Activated T-cell treated with anti-CD3 and anti-CD28 coated beads, Interleukin-2, amount 50 U/mL, for 72 hours (primary cell): ENCODE results near the gene FOXC2. TPM values are rescaled to one million over a fixed set of nuclear protein-coding genes. Genes with fewer than 3 reads are reported as not detected.

Experiments used
- ATAC-seq, 2 donors: fragments of 150-1000 bp; cut with Tn5 transposase; replicated peaks in 1 of 2; 2 replicates each; pipeline ENCODE4 v1.10.0; 2021; ENCODE audit warnings: moderate library complexity in 2 of 2, mild to moderate bottlenecking in 1 of 2
- DNase-seq, 2 donors: peaks; one replicate each; pipeline ENCODE4 v3.0.0; 2021 to 2022; ENCODE audit warnings: mixed read lengths in 1 of 2
- H3K27ac Mint-ChIP-seq: one replicate; pipeline ENCODE4 v1.8.0; 2022; ENCODE audit warnings: mild to moderate bottlenecking, moderate library complexity, mixed read lengths
- H3K27me3 Mint-ChIP-seq: one replicate; pipeline ENCODE4 v1.8.0; 2022; ENCODE audit warnings: low read depth, mixed read lengths
- H3K36me3 Mint-ChIP-seq, 2 donors: one replicate each; pipeline ENCODE4 v1.8.0; 2022; ENCODE audit warnings: mixed read lengths in 2 of 2, mild to moderate bottlenecking in 1 of 2; ENCODE audit not compliant: insufficient read depth in 2 of 2
- H3K4me1 Mint-ChIP-seq: one replicate; pipeline ENCODE4 v1.8.0; 2022; ENCODE audit warnings: low read depth, mixed read lengths
- H3K4me3 Mint-ChIP-seq, 2 donors: one replicate each; pipeline ENCODE4 v1.8.0; 2022; ENCODE audit warnings: mild to moderate bottlenecking in 2 of 2, mixed read lengths in 2 of 2, moderate library complexity in 2 of 2
- H3K9me3 Mint-ChIP-seq, 2 donors: one replicate each; pipeline ENCODE4 v1.8.0; 2022; ENCODE audit warnings: mixed read lengths in 2 of 2
- total RNA-seq, 2 donors: library from RNA; stranded (reverse); gene quantifications; one replicate each; pipeline ENCODE4 v1.2.3, GENCODE V29; 2022

The FOXC2 gene
- total RNA-seq, 2 donors from 2014 or later = not detected

- no peak for ATAC-seq
- peaks cover 68% of the 10 kb centered on the region for H3K27me3 Mint-ChIP-seq
- H3K4me3 Mint-ChIP-seq = peak overlapping the region; percentile 40 to 62
- peaks cover 8% of the 10 kb centered on the region for H3K4me1 Mint-ChIP-seq
- H3K36me3 Mint-ChIP-seq = no peaks in the 10 kb centered on the region
- H3K27ac Mint-ChIP-seq = no peak overlapping the region
- no peak for DNase-seq
- H3K9me3 Mint-ChIP-seq = no peaks in the 10 kb centered on the region
These were observed 1.3 kb downstream of the FOXC2 start for GRCh38 chr16:86567701-86568581.

- no peaks in the 10 kb centered on the region for H3K9me3 Mint-ChIP-seq
- H3K4me3 Mint-ChIP-seq = peak overlapping the region in 1 of 2 donors; percentile 27
- peaks cover 68% of the 10 kb centered on the region for H3K27me3 Mint-ChIP-seq
- DNase-seq (no peak), ATAC-seq (no peak)
- no peaks in the 10 kb centered on the region for H3K36me3 Mint-ChIP-seq
- H3K4me1 Mint-ChIP-seq = peaks cover 2% of the 10 kb centered on the region
- peak overlapping the region; percentile 76 for H3K27ac Mint-ChIP-seq
These were observed 2.3 kb downstream of the FOXC2 start for GRCh38 chr16:86568677-86569623.

- H3K27ac Mint-ChIP-seq = no peak overlapping the region
- H3K9me3 Mint-ChIP-seq = no peaks in the 10 kb centered on the region
- H3K27me3 Mint-ChIP-seq = peaks cover 68% of the 10 kb centered on the region
- no peak overlapping the region for H3K4me3 Mint-ChIP-seq
- ATAC-seq (no peak), DNase-seq (no peak)
- H3K4me1 Mint-ChIP-seq = no peaks in the 10 kb centered on the region
- H3K36me3 Mint-ChIP-seq = no peaks in the 10 kb centered on the region
These were observed 3.2 kb downstream of the FOXC2 start for GRCh38 chr16:86569701-86570447.

GRCh38 chr16:86570558-86571529 lies 4.2 kb downstream of the FOXC2 start:
- H3K9me3 Mint-ChIP-seq = no peaks in the 10 kb centered on the region
- no peaks in the 10 kb centered on the region for H3K4me1 Mint-ChIP-seq
- ATAC-seq (no peak), DNase-seq (no peak)
- H3K27ac Mint-ChIP-seq = no peak overlapping the region
- H3K36me3 Mint-ChIP-seq = no peaks in the 10 kb centered on the region
- no peak overlapping the region for H3K4me3 Mint-ChIP-seq
- peaks cover 64% of the 10 kb centered on the region for H3K27me3 Mint-ChIP-seq

GRCh38 chr16:86571530-86571915 lies 4.9 kb downstream of the FOXC2 start:
- ATAC-seq (no peak), DNase-seq (no peak)
- Mint-ChIP-seq H3K27me3 (peaks cover 69% of the 10 kb centered on the region), H3K4me1 (peaks cover 5% of the 10 kb centered on the region), H3K4me3 (no peak overlapping the region), H3K36me3 (no peaks in the 10 kb centered on the region), H3K27ac (no peak overlapping the region), H3K9me3 (no peaks in the 10 kb centered on the region)

- Mint-ChIP-seq H3K4me3 (no peak overlapping the region), H3K27ac (no peak overlapping the region), H3K27me3 (peaks cover 74% of the 10 kb centered on the region), H3K36me3 (no peaks in the 10 kb centered on the region), H3K4me1 (peaks cover 11% of the 10 kb centered on the region), H3K9me3 (no peaks in the 10 kb centered on the region)
- DNase-seq (no peak), ATAC-seq (no peak)
These were observed 5.5 kb downstream of the FOXC2 start for GRCh38 chr16:86572041-86572521.

GRCh38 chr16:86572606-86573005 lies 6.0 kb downstream of the FOXC2 start:
- Mint-ChIP-seq H3K4me1 (peaks cover 13% of the 10 kb centered on the region), H3K4me3 (no peak overlapping the region), H3K27me3 (peaks cover 75% of the 10 kb centered on the region), H3K36me3 (no peaks in the 10 kb centered on the region), H3K27ac (no peak overlapping the region), H3K9me3 (no peaks in the 10 kb centered on the region)
- ATAC-seq (no peak), DNase-seq (no peak)

- Mint-ChIP-seq H3K27me3 (peaks cover 81% of the 10 kb centered on the region), H3K27ac (no peak overlapping the region), H3K9me3 (no peaks in the 10 kb centered on the region), H3K4me3 (no peak overlapping the region), H3K4me1 (peaks cover 13% of the 10 kb centered on the region), H3K36me3 (no peaks in the 10 kb centered on the region)
- ATAC-seq (no peak), DNase-seq (no peak)
These were observed 6.6 kb downstream of the FOXC2 start for GRCh38 chr16:86573215-86573614.

- DNase-seq (no peak), ATAC-seq (no peak)
- no peak overlapping the region for H3K27ac Mint-ChIP-seq
- no peak overlapping the region for H3K4me3 Mint-ChIP-seq
- peaks cover 83% of the 10 kb centered on the region for H3K27me3 Mint-ChIP-seq
- H3K4me1 Mint-ChIP-seq = peaks cover 13% of the 10 kb centered on the region
- H3K9me3 Mint-ChIP-seq = no peaks in the 10 kb centered on the region
- no peaks in the 10 kb centered on the region for H3K36me3 Mint-ChIP-seq
These were observed 7.2 kb downstream of the FOXC2 start for GRCh38 chr16:86573646-86574508.

GRCh38 chr16:86574646-86575045 lies 8.0 kb downstream of the FOXC2 start:
- Mint-ChIP-seq H3K4me1 (peaks cover 13% of the 10 kb centered on the region), H3K36me3 (no peaks in the 10 kb centered on the region), H3K27ac (no peak overlapping the region), H3K9me3 (no peaks in the 10 kb centered on the region), H3K27me3 (peaks cover 79% of the 10 kb centered on the region), H3K4me3 (no peak overlapping the region)
- ATAC-seq (no peak), DNase-seq (no peak)

GRCh38 chr16:86575095-86575685 lies 8.6 kb downstream of the FOXC2 start:
- no peak overlapping the region for H3K27ac Mint-ChIP-seq
- ATAC-seq = no peak
- H3K4me3 Mint-ChIP-seq = no peak overlapping the region
- H3K27me3 Mint-ChIP-seq = peaks cover 79% of the 10 kb centered on the region
- peaks cover 13% of the 10 kb centered on the region for H3K4me1 Mint-ChIP-seq
- no peaks in the 10 kb centered on the region for H3K36me3 Mint-ChIP-seq
- no peaks in the 10 kb centered on the region for H3K9me3 Mint-ChIP-seq
- no peak for DNase-seq
